ENCODE results near the gene EXPH5. TPM values are rescaled to one million over a fixed set of nuclear protein-coding genes. Genes with fewer than 3 reads are reported as not detected.

The EXPH5 gene
- total and polyA plus RNA-seq, 9 of the 15 experiments (the other 6 are each of a cell fraction or from before 2014, with no cell fraction given) = 1.3 to 8.5 (median 4.8) TPM

DNA sequence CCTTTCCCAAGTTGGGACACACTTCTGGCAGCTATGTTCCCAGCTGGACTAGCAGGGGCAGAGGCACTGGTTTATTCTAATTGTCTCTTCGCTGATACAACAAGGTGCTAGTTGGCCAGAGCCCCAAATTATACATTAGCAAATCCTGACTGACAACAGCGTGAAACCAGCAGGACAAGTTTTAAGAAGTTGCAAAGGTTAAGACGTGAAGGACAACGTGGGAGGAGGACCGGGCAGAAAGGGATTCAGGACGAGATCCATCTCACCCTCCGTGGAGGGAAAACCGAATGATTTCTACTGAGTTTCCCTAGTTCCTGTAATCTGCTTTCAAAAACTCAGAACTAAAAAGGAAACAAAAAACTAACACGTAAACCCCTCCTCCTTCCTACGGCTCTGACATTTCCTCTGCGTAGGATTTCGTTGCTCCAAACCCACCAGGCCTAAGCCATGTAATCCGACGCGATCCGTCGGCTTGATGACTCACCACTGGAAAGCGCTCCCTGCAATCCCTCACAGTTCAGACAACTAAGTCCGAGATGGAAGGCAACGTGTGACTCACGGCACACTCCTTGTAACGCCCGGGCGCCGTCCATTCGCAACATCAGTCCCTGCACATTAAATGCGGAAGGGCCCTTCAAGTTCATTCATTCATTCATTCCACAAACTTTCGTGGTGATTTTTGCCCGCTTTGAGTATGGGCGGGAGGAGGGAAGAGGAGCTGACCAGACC lies 96.1 kb downstream of the EXPH5 start (continued):
- peak in 1 of 2 experiments; percentile 72; a peak in 1 of 4 replicates for TF ChIP-seq RCOR1 (IDR thresholded peaks at IDR 0.05; ENCODE audit: borderline replicate concordance in 1 of 2, low read depth in 2 of 2, low read length in 2 of 2)
- no peak for TF ChIP-seq DACH1 (IDR thresholded peaks at IDR 0.05; ENCODE audit: partially characterized antibody)
- peak; percentile 34 for TF ChIP-seq NFIC (IDR thresholded peaks at IDR 0.05)
- TF ChIP-seq TFAM (CRISPR knock-in tag; conservative IDR thresholded peaks at IDR 0.05) = no peak
- TF ChIP-seq MXD1 (CRISPR knock-in tag; IDR thresholded peaks at IDR 0.05; ENCODE audit: borderline replicate concordance, poor library complexity, severe bottlenecking) = no peak
- peak; percentile 91 for TF ChIP-seq TAF1 (IDR thresholded peaks at IDR 0.05; ENCODE audit: control insufficient read depth, extremely low read depth, insufficient read depth, low read length, severe bottlenecking)
- TF ChIP-seq DPF2 (IDR thresholded peaks at IDR 0.05) = peak; percentile 94
- TF ChIP-seq, protein P1, sequence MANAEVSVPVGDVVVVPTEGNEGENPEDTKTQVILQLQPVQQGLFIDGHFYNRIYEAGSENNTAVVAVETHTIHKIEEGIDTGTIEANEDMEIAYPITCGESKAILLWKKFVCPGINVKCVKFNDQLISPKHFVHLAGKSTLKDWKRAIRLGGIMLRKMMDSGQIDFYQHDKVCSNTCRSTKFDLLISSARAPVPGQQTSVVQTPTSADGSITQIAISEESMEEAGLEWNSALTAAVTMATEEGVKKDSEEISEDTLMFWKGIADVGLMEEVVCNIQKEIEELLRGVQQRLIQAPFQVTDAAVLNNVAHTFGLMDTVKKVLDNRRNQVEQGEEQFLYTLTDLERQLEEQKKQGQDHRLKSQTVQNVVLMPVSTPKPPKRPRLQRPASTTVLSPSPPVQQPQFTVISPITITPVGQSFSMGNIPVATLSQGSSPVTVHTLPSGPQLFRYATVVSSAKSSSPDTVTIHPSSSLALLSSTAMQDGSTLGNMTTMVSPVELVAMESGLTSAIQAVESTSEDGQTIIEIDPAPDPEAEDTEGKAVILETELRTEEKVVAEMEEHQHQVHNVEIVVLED (CRISPR knock-in tag; IDR thresholded peaks at IDR 0.05) = no peak; the same call in 1 of the 2 replicates
- TF ChIP-seq ZNF766 (CRISPR knock-in tag; conservative IDR thresholded peaks at IDR 0.05) = 0 out of 2 replicates have a peak, but pooled peaks have one; percentile 48
- TF ChIP-seq NCOA1 (IDR thresholded peaks at IDR 0.05; ENCODE audit: low read depth) = peak; percentile 48; the same call in 1 of the 2 replicates
- peak; percentile 59; the same call in 1 of the 2 replicates for TF ChIP-seq EP300 (IDR thresholded peaks at IDR 0.05; ENCODE audit: low read length)
- peak; percentile 42; the same call in 1 of the 2 replicates for TF ChIP-seq ESRRA (IDR thresholded peaks at IDR 0.05; ENCODE audit: borderline replicate concordance, low read depth)
- TF ChIP-seq NCOR1 (IDR thresholded peaks at IDR 0.05) = 0 out of 2 replicates have a peak, but pooled peaks have one; percentile 2
- peak; percentile 62 for TF ChIP-seq RBBP5 (IDR thresholded peaks at IDR 0.05; ENCODE audit: borderline replicate concordance, insufficient read depth, low read length, poor library complexity, severe bottlenecking)
- no peak for TF ChIP-seq HDAC3 (IDR thresholded peaks at IDR 0.05; ENCODE audit: borderline replicate concordance, partially characterized antibody)
- no peak for TF ChIP-seq CBFB (CRISPR knock-in tag; IDR thresholded peaks at IDR 0.05)
- TF ChIP-seq TCF7L2 (IDR thresholded peaks at IDR 0.05; ENCODE audit: low read depth, low read length) = no peak
- no peak for TF ChIP-seq MITF (IDR thresholded peaks at IDR 0.05)
- TF ChIP-seq CTBP1 (IDR thresholded peaks at IDR 0.05; ENCODE audit: borderline replicate concordance) = peak; percentile 46; the same call in 1 of the 2 replicates
- TF ChIP-seq MLX (CRISPR knock-in tag; conservative IDR thresholded peaks at IDR 0.05) = no peak
- TF ChIP-seq OTX1 (CRISPR knock-in tag; IDR thresholded peaks at IDR 0.05) = no peak
- TF ChIP-seq ZNF785 (CRISPR knock-in tag; IDR thresholded peaks at IDR 0.05) = no peak
